ENCODE data around the gene ZWILCH. TPM values are rescaled to one million over a fixed set of nuclear protein-coding genes. Genes with fewer than 3 reads are reported as not detected.

ZWILCH gene
- total and polyA plus RNA-seq, 9 of the 15 experiments (the other 6 are each of a cell fraction or from before 2014, with no cell fraction given), result 32.8 to 94.2 (median 52.1) TPM

GRCh38 chr15:66504563-66505429, at the start of gene ZWILCH, which contains the start of gene RPL4 (continued):
- peak; percentile 67 for TF ChIP-seq SP1 (CRISPR knock-in tag; IDR thresholded peaks at IDR 0.05)
- TF ChIP-seq PHF21A (IDR thresholded peaks at IDR 0.05; ENCODE audit: borderline replicate concordance, low read depth), result no peak
- peak; percentile 87 for TF ChIP-seq POLR2G (IDR thresholded peaks at IDR 0.05; ENCODE audit: low read depth, low read length)
- peak; percentile 73; the same call in 1 of the 2 replicates for TF ChIP-seq SIN3B (IDR thresholded peaks at IDR 0.05; ENCODE audit: low read depth)
- peak; percentile 94 for TF ChIP-seq NR2C1 (IDR thresholded peaks at IDR 0.05)
- TF ChIP-seq NR2C1 (tag; IDR thresholded peaks at IDR 0.05), result peak; percentile 90
- TF ChIP-seq PRMT5 (CRISPR knock-in tag; IDR thresholded peaks at IDR 0.05), result no peak
- TF ChIP-seq NR4A1 (CRISPR knock-in tag; IDR thresholded peaks at IDR 0.05), result peak; percentile 54; the same call in 1 of the 2 replicates
- no peak for TF ChIP-seq NR4A1 (tag; IDR thresholded peaks at IDR 0.05)
- TF ChIP-seq NCOR1 (IDR thresholded peaks at IDR 0.05), result peak; percentile 59
- TF ChIP-seq ZNF175 (CRISPR knock-in tag; IDR thresholded peaks at IDR 0.05; ENCODE audit: low read depth), result peak; percentile 40; the same call in 1 of the 2 replicates
- peak; percentile 99 for TF ChIP-seq NFRKB (IDR thresholded peaks at IDR 0.05; ENCODE audit: low read depth)
- no peak for TF ChIP-seq TGIF2 (CRISPR knock-in tag; IDR thresholded peaks at IDR 0.05)
- peak; percentile 83 to 95 (median 87) for TF ChIP-seq YY1 (IDR thresholded peaks at IDR 0.05; ENCODE audit: borderline replicate concordance in 1 of 3, control insufficient read depth in 1 of 3, extremely low read depth in 1 of 3, insufficient read depth in 3 of 3, insufficient read length in 1 of 3, insufficient replicate concordance in 2 of 3, low read depth in 1 of 3, low read length in 2 of 3)
- no peak for TF ChIP-seq NFE2 (IDR thresholded peaks at IDR 0.05; ENCODE audit: low read depth)
- TF ChIP-seq BCOR (IDR thresholded peaks at IDR 0.05), result peak; percentile 65
- peak; percentile 95 for TF ChIP-seq GTF2E2 (tag; IDR thresholded peaks at IDR 0.05)
- TF ChIP-seq SPI1 (IDR thresholded peaks at IDR 0.05; ENCODE audit: borderline replicate concordance, low read depth, low read length), result peak; percentile 89
- TF ChIP-seq PHF20 (IDR thresholded peaks at IDR 0.05; ENCODE audit: partially characterized antibody), result peak; percentile 62
- TF ChIP-seq CREB1 (IDR thresholded peaks at IDR 0.05), result no peak; the same call in 1 of the 2 replicates
- TF ChIP-seq CREB1 (CRISPR knock-in tag; IDR thresholded peaks at IDR 0.05), result peak; percentile 70
- no peak for TF ChIP-seq ZNF133 (CRISPR knock-in tag; IDR thresholded peaks at IDR 0.05)
- TF ChIP-seq CBX8 (IDR thresholded peaks at IDR 0.05; ENCODE audit: borderline replicate concordance, extremely low read depth, low read depth, low read length, poor library complexity, severe bottlenecking), result no peak
- peak; percentile 72 for TF ChIP-seq ETV1 (tag; conservative IDR thresholded peaks at IDR 0.05; ENCODE audit: low read depth)
- peak; percentile 85 for TF ChIP-seq RBFOX2 (IDR thresholded peaks at IDR 0.05; ENCODE audit: low read depth, low read length)
- peak; percentile 18 for TF ChIP-seq CCNT2 (IDR thresholded peaks at IDR 0.05; ENCODE audit: borderline replicate concordance, extremely low read depth, insufficient read length, low read depth, low read length)
- TF ChIP-seq FUS (optimal IDR thresholded peaks at IDR 0.05; ENCODE audit: low read depth, low read length), result no peak
- TF ChIP-seq PREB (CRISPR knock-in tag; IDR thresholded peaks at IDR 0.05), result no peak
